ENCODE measurements around the gene CPA3. TPM values are rescaled to one million over a fixed set of nuclear protein-coding genes. Genes with fewer than 3 reads are reported as not detected.

CPA3 gene
- total and polyA plus RNA-seq, 2 experiments from 2014 or later = 0.68 to 1.1 TPM

DNA sequence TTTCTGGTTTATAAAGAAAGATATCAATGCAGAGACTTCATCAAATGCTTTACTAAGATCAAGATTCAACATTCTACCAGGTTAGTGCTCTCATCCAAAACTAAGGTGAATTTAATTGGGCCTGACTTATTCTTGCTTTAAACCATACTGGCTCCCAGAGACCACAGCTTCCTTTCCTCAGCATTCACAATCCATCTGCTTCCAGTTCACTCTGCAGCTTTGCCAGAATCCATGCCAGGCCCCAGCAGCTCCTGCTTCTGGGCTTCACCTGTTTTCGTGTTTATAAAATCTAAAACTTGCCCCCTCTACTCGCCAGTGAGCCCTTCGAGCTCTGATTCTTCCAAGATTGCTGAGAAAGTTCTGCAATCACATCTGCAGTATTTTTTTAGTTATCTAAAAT is 35.2 kb upstream of the CPA3 start:
- TF ChIP-seq, protein P1, sequence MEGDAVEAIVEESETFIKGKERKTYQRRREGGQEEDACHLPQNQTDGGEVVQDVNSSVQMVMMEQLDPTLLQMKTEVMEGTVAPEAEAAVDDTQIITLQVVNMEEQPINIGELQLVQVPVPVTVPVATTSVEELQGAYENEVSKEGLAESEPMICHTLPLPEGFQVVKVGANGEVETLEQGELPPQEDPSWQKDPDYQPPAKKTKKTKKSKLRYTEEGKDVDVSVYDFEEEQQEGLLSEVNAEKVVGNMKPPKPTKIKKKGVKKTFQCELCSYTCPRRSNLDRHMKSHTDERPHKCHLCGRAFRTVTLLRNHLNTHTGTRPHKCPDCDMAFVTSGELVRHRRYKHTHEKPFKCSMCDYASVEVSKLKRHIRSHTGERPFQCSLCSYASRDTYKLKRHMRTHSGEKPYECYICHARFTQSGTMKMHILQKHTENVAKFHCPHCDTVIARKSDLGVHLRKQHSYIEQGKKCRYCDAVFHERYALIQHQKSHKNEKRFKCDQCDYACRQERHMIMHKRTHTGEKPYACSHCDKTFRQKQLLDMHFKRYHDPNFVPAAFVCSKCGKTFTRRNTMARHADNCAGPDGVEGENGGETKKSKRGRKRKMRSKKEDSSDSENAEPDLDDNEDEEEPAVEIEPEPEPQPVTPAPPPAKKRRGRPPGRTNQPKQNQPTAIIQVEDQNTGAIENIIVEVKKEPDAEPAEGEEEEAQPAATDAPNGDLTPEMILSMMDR (IDR thresholded peaks at IDR 0.05; ENCODE audit: poor library complexity) = no peak
- TF ChIP-seq EZH2phosphoT487 (IDR thresholded peaks at IDR 0.05; ENCODE audit: low read depth, severe bottlenecking, unreplicated experiment) = no peak
- no peak for TF ChIP-seq EZH2 (IDR thresholded peaks at IDR 0.05; ENCODE audit: borderline replicate concordance)
- Histone ChIP-seq H3K79me2 (no peaks in the 10 kb centered on the region), H3K9me2 (replicated peaks; ENCODE audit: insufficient read depth) (no peaks in the 10 kb centered on the region), H3K4me3 (no peak overlapping the region), H3K4me1 (ENCODE audit: insufficient read depth) (no peaks in the 10 kb centered on the region), H3K27me3 (no peaks in the 10 kb centered on the region), H3K36me3 (replicated peaks; ENCODE audit: insufficient read depth, low read depth) (no peaks in the 10 kb centered on the region), H2AFZ (no peak overlapping the region), H4K20me1 (ENCODE audit: insufficient read depth, poor library complexity, severe bottlenecking) (no peaks in the 10 kb centered on the region), H3K27ac (no peak overlapping the region), H3K9me3 (ENCODE audit: low read depth) (no peaks in the 10 kb centered on the region), H3K4me2 (no peak overlapping the region)
- WGBS (ENCODE audit: low lambda C conversion rate, missing lambda C conversion rate) = 93% methylated on average over 3 of the region's 3 CpGs
- DNase-seq (ENCODE audit: low spot score) = no peak

DNA sequence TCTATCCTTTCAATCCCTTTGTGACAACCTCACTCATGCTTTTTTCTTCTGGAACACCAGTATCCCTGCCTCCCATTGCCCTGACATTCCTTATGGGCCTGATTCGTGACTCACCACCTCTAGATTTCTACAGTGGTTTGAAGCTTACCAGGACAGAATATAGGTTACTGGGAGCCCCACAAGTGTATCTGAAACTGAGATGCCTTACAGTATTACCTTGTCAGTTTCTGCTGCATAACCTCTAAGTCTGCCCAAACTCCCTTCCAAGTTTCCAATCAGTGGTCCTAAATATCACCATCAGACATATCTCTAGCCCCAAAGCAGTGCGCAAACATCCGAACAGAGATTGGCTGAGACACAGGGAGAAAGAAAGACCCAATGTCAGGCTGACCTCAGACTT is 31.9 kb upstream of the CPA3 start:
- DNase-seq (ENCODE audit: low spot score) = no peak
- WGBS (ENCODE audit: low lambda C conversion rate, missing lambda C conversion rate) = 87% methylated on average over 3 of the region's 3 CpGs
- H3K4me3 ChIP-seq = no peak overlapping the region

DNA sequence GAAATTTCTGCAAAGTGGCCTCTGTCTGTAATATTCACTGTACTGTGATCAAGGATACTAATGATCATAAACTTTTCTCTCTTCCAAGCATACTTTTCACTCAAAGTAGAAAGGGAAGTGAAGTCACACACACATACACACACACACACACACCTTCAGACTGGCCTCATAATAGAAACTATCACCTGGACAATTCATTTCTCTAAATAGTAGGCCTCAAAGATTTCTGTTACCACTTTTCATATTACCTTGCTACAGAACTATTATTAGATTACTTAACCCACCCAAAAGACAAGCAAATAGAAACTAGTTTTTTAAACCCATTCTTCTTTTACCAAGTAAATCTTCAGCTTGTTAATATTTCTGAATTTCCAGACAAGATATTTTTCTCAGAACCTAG is 25.3 kb upstream of the CPA3 start:
- H4K20me1 ChIP-seq (ENCODE audit: insufficient read depth, poor library complexity, severe bottlenecking) = no peaks in the 10 kb centered on the region
- H3K4me3 ChIP-seq = no peak overlapping the region
- H3K4me2 ChIP-seq = no peak overlapping the region
- DNase-seq (ENCODE audit: low spot score) = no peak
- no peak overlapping the region for H2AFZ ChIP-seq
- no peaks in the 10 kb centered on the region for H3K36me3 ChIP-seq (replicated peaks; ENCODE audit: insufficient read depth, low read depth)
- H3K4me1 ChIP-seq (ENCODE audit: insufficient read depth) = no peaks in the 10 kb centered on the region
- H3K9me2 ChIP-seq (replicated peaks; ENCODE audit: insufficient read depth) = no peaks in the 10 kb centered on the region
- no peaks in the 10 kb centered on the region for H3K27me3 ChIP-seq
- H3K9me3 ChIP-seq (ENCODE audit: low read depth) = no peaks in the 10 kb centered on the region
- H3K79me2 ChIP-seq = no peaks in the 10 kb centered on the region
- no peak for TF ChIP-seq EZH2phosphoT487 (IDR thresholded peaks at IDR 0.05; ENCODE audit: low read depth, severe bottlenecking, unreplicated experiment)
- TF ChIP-seq, protein P1 (IDR thresholded peaks at IDR 0.05; ENCODE audit: poor library complexity) = no peak
- TF ChIP-seq EZH2 (IDR thresholded peaks at IDR 0.05; ENCODE audit: borderline replicate concordance) = no peak
- H3K27ac ChIP-seq = no peak overlapping the region

More for the DNA sequence above, 31.9 kb upstream of the CPA3 start:
- Histone ChIP-seq H3K4me1 (ENCODE audit: insufficient read depth) (no peaks in the 10 kb centered on the region), H2AFZ (no peak overlapping the region), H3K9me3 (ENCODE audit: low read depth) (no peaks in the 10 kb centered on the region), H3K27ac (no peak overlapping the region), H4K20me1 (ENCODE audit: insufficient read depth, poor library complexity, severe bottlenecking) (no peaks in the 10 kb centered on the region), H3K4me2 (no peak overlapping the region), H3K9me2 (replicated peaks; ENCODE audit: insufficient read depth) (no peaks in the 10 kb centered on the region), H3K36me3 (replicated peaks; ENCODE audit: insufficient read depth, low read depth) (no peaks in the 10 kb centered on the region), H3K79me2 (no peaks in the 10 kb centered on the region), H3K27me3 (no peaks in the 10 kb centered on the region)
- TF ChIP-seq, protein P1 (IDR thresholded peaks at IDR 0.05; ENCODE audit: poor library complexity) = no peak
- TF ChIP-seq EZH2 (IDR thresholded peaks at IDR 0.05; ENCODE audit: borderline replicate concordance) = no peak
- TF ChIP-seq EZH2phosphoT487 (IDR thresholded peaks at IDR 0.05; ENCODE audit: low read depth, severe bottlenecking, unreplicated experiment) = no peak

DNA sequence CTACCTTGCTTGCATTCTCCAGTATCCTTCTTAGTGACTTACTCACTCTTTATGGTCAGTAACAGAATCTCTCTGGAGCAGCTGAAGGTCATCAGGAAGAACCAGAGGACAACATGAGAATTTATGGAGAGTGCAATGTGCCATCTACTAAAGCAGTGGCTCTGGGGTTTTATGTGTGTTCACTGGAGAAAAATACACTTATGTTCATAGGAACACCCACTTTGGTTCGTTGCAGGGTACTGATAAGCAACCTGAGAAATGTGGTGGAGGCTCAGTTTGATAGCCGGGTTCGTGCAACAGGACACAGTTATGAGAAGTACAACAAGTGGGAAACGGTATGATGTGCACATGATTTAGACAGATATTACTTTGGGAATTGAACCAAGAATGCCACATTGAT is 24.6 kb upstream of the CPA3 start:
- no peaks in the 10 kb centered on the region for H3K4me1 ChIP-seq (ENCODE audit: insufficient read depth)
- no peak overlapping the region for H3K4me2 ChIP-seq
- 82% methylated on average over 4 of the region's 4 CpGs for WGBS (ENCODE audit: low lambda C conversion rate, missing lambda C conversion rate)
- H2AFZ ChIP-seq = no peak overlapping the region
- no peaks in the 10 kb centered on the region for H4K20me1 ChIP-seq (ENCODE audit: insufficient read depth, poor library complexity, severe bottlenecking)
- no peak for DNase-seq (ENCODE audit: low spot score)
- no peak overlapping the region for H3K4me3 ChIP-seq
- no peaks in the 10 kb centered on the region for H3K36me3 ChIP-seq (replicated peaks; ENCODE audit: insufficient read depth, low read depth)
- H3K9me3 ChIP-seq (ENCODE audit: low read depth) = no peaks in the 10 kb centered on the region
- TF ChIP-seq, protein P1 (IDR thresholded peaks at IDR 0.05; ENCODE audit: poor library complexity) = no peak
- no peak for TF ChIP-seq EZH2phosphoT487 (IDR thresholded peaks at IDR 0.05; ENCODE audit: low read depth, severe bottlenecking, unreplicated experiment)
- TF ChIP-seq EZH2 (IDR thresholded peaks at IDR 0.05; ENCODE audit: borderline replicate concordance) = no peak
- no peaks in the 10 kb centered on the region for H3K9me2 ChIP-seq (replicated peaks; ENCODE audit: insufficient read depth)
- H3K79me2 ChIP-seq = no peaks in the 10 kb centered on the region
- no peak overlapping the region for H3K27ac ChIP-seq
- no peaks in the 10 kb centered on the region for H3K27me3 ChIP-seq
